ENCODE results near the gene TSPAN7. TPM values are rescaled to one million over a fixed set of nuclear protein-coding genes. Genes with fewer than 3 reads are reported as not detected.

Gene TSPAN7
- total RNA-seq, 1 donor from 2014 or later: 60.7 TPM

GRCh38 chrX:38675856-38676255, 114.5 kb downstream of the TSPAN7 start:
- FAIRE-seq: no peak
- no peak for DNase-seq (ENCODE audit: low spot score in 2 of 2)

GRCh38 chrX:38678183-38678582, 116.8 kb downstream of the TSPAN7 start:
- FAIRE-seq (no peak), DNase-seq (ENCODE audit: low spot score in 2 of 2) (no peak)

- FAIRE-seq: no peak
These were observed 117.5 kb downstream of the TSPAN7 start for GRCh38 chrX:38678821-38679220.

GRCh38 chrX:38679695-38680094, 118.4 kb downstream of the TSPAN7 start:
- FAIRE-seq (no peak), DNase-seq (ENCODE audit: low spot score in 2 of 2) (no peak)

More at GRCh38 chrX:38678821-38679220, 117.5 kb downstream of the TSPAN7 start:
- no peak for DNase-seq (ENCODE audit: low spot score in 2 of 2)

- DNase-seq (ENCODE audit: low spot score in 2 of 2): no peak
- FAIRE-seq: no peak
These were observed 120.8 kb downstream of the TSPAN7 start for GRCh38 chrX:38682095-38682494.

- DNase-seq (ENCODE audit: low spot score in 2 of 2): no peak
- peak; percentile 26 for FAIRE-seq
These were observed 131.6 kb downstream of the TSPAN7 start for GRCh38 chrX:38692961-38693360.

GRCh38 chrX:38694394-38694793, 133.1 kb downstream of the TSPAN7 start:
- DNase-seq (ENCODE audit: low spot score in 2 of 2) (no peak), FAIRE-seq (no peak)

- no peak for DNase-seq (ENCODE audit: low spot score in 2 of 2)
- FAIRE-seq: no peak
These were observed 136.1 kb downstream of the TSPAN7 start for GRCh38 chrX:38697461-38697860.

GRCh38 chrX:38699121-38699520, 137.8 kb downstream of the TSPAN7 start:
- DNase-seq (ENCODE audit: low spot score in 2 of 2) (no peak), FAIRE-seq (no peak)

- FAIRE-seq (no peak), DNase-seq (ENCODE audit: low spot score in 2 of 2) (no peak)
These were observed 138.4 kb downstream of the TSPAN7 start for GRCh38 chrX:38699696-38700095.

GRCh38 chrX:38701073-38701472, 139.7 kb downstream of the TSPAN7 start:
- FAIRE-seq (no peak), DNase-seq (ENCODE audit: low spot score in 2 of 2) (no peak)

GRCh38 chrX:38704146-38704882, 143.0 kb downstream of the TSPAN7 start:
- DNase-seq (ENCODE audit: low spot score in 2 of 2): no peak
- FAIRE-seq: no peak

- DNase-seq (ENCODE audit: low spot score in 2 of 2) (peak in 1 of 2 donors; percentile 1), FAIRE-seq (no peak)
These were observed 156.5 kb downstream of the TSPAN7 start for GRCh38 chrX:38717871-38718270.

- FAIRE-seq (no peak), DNase-seq (ENCODE audit: low spot score in 2 of 2) (no peak)
These were observed 157.0 kb downstream of the TSPAN7 start for GRCh38 chrX:38718311-38718710.

GRCh38 chrX:38726612-38727011, 165.3 kb downstream of the TSPAN7 start:
- DNase-seq (ENCODE audit: low spot score in 2 of 2) (no peak), FAIRE-seq (no peak)

GRCh38 chrX:38727668-38728067, 166.3 kb downstream of the TSPAN7 start:
- FAIRE-seq (no peak), DNase-seq (ENCODE audit: low spot score in 2 of 2) (no peak)

GRCh38 chrX:38732866-38733265, 171.5 kb downstream of the TSPAN7 start:
- FAIRE-seq: no peak
- no peak for DNase-seq (ENCODE audit: low spot score in 2 of 2)

Small RNA genes lying within 50 kb of the gene (small RNA-seq; reads per million reads assigned to genes)
- not detected for gene RNU7-7P

Other genes starting within 250 kb of the TSPAN7 start
- 4.5 TPM for gene RPGR, start 234.0 kb upstream of the TSPAN7 start, total RNA-seq
- gene OTC, start 208.9 kb upstream of the TSPAN7 start, total RNA-seq: 0.41 TPM
- gene MID1IP1, start 239.9 kb downstream of the TSPAN7 start, total RNA-seq: 22.4 TPM